Astrocyte (in vitro differentiated cells and primary cell): ENCODE results near the gene SEC14L3.

Experiments used
- EZH2 ChIP-seq: IDR thresholded peaks from 2 replicates; pipeline ENCODE4 v1.6.1; 2012; ENCODE audit warnings: mild to moderate bottlenecking, low read length, inconsistent platforms; ENCODE audit not compliant: insufficient read depth
- TF ChIP-seq, protein P1 (sequence below): IDR thresholded peaks from 2 replicates; pipeline ENCODE4 v1.5.1; 2011; ENCODE audit warnings: low read depth, mild to moderate bottlenecking, inconsistent platforms, low read length, moderate library complexity; ENCODE audit not compliant: insufficient read depth

DNA sequence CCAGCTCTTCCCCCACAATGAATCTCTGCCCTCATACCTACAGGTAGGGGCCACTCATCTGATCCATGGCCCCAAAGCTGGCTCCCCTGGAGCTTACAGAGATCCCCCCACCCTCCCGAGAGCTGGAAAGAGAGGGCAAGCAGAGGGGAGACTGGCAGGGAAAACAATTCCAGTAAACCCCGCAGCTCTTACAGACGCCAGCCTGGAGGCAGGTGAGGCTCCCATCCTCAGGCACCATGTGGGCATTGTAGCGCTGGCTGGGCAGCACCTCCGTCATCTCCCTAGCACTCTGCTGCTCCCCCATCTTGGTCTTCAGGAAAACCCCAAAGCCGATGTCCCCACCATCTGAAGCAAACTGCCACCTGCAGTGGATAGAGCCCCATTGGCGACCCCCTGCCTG lies 19.6 kb upstream of the SEC14L3 start:
- TF ChIP-seq, protein P1, sequence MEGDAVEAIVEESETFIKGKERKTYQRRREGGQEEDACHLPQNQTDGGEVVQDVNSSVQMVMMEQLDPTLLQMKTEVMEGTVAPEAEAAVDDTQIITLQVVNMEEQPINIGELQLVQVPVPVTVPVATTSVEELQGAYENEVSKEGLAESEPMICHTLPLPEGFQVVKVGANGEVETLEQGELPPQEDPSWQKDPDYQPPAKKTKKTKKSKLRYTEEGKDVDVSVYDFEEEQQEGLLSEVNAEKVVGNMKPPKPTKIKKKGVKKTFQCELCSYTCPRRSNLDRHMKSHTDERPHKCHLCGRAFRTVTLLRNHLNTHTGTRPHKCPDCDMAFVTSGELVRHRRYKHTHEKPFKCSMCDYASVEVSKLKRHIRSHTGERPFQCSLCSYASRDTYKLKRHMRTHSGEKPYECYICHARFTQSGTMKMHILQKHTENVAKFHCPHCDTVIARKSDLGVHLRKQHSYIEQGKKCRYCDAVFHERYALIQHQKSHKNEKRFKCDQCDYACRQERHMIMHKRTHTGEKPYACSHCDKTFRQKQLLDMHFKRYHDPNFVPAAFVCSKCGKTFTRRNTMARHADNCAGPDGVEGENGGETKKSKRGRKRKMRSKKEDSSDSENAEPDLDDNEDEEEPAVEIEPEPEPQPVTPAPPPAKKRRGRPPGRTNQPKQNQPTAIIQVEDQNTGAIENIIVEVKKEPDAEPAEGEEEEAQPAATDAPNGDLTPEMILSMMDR = no peak
- no peak for TF ChIP-seq EZH2
